NAMALWA (cell line): ENCODE data around the gene KLK3.
A peak's percentile ranks its signal among the peaks of the same experiment; 100 is the strongest.
"Not testable (repeated sequence)": the region's sequence is repeated elsewhere in the genome, so short reads cannot be mapped to it uniquely, and the experiment has no call there.

ENCODE experiments used
- DNase-seq: peaks from one replicate; pipeline ENCODE4 v3.0.0-alpha.2; 2015; ENCODE audit warnings: low spot score

KLK3 gene

DNA sequence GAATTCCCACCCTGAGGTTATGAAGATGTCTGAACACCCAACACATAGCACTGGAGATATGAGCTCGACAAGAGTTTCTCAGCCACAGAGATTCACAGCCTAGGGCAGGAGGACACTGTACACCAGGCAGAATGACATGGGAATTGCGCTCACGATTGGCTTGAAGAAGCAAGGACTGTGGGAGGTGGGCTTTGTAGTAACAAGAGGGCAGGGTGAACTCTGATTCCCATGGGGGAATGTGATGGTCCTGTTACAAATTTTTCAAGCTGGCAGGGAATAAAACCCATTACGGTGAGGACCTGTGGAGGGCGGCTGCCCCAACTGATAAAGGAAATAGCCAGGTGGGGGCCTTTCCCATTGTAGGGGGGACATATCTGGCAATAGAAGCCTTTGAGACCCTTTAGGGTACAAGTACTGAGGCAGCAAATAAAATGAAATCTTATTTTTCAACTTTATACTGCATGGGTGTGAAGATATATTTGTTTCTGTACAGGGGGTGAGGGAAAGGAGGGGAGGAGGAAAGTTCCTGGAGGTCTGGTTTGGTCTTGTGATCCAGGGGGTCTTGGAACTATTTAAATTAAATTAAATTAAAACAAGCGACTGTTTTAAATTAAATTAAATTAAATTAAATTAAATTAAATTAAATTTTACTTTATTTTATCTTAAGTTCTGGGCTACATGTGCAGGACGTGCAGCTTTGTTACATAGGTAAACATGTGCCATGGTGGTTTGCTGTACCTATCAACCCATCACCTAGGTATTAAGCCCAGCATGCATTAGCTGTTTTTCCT is 7.0 kb downstream of the KLK3 start:
- no peak for DNase-seq

DNA sequence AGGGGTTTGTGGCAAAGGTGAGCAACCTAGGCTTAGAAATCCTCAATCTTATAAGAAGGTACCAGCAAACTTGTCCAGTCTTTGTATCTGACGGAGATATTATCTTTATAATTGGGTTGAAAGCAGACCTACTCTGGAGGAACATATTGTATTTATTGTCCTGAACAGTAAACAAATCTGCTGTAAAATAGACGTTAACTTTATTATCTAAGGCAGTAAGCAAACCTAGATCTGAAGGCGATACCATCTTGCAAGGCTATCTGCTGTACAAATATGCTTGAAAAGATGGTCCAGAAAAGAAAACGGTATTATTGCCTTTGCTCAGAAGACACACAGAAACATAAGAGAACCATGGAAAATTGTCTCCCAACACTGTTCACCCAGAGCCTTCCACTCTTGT is 14.8 kb downstream of the KLK3 start:
- no peak for DNase-seq

GRCh38 chr19:50870417-50871089 is 15.8 kb downstream of the KLK3 start:
- no peak for DNase-seq

- no peak for DNase-seq
These were observed 18.3 kb downstream of the KLK3 start, which contains the start of gene KLK2 for GRCh38 chr19:50873056-50873455. Gene KLK2 (plus strand): TSS chr19:50873439. CDS start chr19:50873474, 35 bp downstream.

- no peak for DNase-seq
These were observed 19.5 kb downstream of the KLK3 start for GRCh38 chr19:50874211-50874610.

GRCh38 chr19:50875795-50876422 is 21.2 kb downstream of the KLK3 start:
- no peak for DNase-seq

DNA sequence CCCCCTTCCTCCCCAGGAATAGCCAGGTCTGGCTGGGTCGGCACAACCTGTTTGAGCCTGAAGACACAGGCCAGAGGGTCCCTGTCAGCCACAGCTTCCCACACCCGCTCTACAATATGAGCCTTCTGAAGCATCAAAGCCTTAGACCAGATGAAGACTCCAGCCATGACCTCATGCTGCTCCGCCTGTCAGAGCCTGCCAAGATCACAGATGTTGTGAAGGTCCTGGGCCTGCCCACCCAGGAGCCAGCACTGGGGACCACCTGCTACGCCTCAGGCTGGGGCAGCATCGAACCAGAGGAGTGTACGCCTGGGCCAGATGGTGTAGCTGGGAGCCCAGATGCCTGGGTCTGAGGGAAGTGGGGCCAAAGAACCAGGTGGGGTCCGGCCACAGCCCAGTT is 21.7 kb downstream of the KLK3 start:
- DNase-seq, result peak; percentile 17

DNA sequence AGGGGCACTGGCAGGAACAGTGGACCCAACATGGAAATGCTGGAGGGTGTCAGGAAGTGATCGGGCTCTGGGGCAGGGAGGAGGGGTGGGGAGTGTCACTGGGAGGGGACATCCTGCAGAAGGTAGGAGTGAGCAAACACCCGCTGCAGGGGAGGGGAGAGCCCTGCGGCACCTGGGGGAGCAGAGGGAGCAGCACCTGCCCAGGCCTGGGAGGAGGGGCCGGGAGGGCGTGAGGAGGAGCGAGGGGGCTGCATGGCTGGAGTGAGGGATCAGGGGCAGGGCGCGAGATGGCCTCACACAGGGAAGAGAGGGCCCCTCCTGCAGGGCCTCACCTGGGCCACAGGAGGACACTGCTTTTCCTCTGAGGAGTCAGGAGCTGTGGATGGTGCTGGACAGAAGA is 22.6 kb downstream of the KLK3 start:
- DNase-seq, result no peak

DNA sequence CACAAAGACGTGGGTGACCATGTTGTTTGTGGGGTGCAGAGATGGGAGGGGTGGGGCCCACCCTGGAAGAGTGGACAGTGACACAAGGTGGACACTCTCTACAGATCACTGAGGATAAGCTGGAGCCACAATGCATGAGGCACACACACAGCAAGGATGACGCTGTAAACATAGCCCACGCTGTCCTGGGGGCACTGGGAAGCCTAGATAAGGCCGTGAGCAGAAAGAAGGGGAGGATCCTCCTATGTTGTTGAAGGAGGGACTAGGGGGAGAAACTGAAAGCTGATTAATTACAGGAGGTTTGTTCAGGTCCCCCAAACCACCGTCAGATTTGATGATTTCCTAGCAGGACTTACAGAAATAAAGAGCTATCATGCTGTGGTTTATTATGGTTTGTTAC is 24.1 kb downstream of the KLK3 start:
- no peak for DNase-seq

DNA sequence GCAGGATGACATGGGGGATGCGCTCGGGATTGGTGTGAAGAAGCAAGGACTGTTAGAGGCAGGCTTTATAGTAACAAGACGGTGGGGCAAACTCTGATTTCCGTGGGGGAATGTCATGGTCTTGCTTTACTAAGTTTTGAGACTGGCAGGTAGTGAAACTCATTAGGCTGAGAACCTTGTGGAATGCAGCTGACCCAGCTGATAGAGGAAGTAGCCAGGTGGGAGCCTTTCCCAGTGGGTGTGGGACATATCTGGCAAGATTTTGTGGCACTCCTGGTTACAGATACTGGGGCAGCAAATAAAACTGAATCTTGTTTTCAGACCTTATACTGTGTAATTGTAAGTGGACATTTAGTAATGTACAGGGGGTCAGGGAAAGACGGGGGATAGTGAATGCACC is 25.5 kb downstream of the KLK3 start:
- DNase-seq, result no peak

DNA sequence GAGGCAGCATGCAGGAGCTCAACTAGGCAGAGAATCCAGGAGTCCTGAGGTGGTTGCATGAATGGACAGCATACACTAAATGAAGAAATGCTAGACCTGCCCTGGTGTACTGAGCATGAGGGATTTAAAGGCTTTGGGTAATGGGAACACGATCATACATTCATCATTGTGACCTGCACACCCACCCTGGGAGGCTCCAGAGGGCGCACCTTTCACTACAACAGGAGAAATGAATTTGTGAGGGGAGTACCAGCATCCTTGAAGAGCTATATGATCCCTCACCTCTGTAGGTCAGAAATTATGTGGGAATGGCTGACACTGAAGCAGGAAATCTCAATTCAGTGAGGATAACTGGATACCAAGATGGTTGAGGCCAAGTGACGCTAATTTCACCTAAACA is 27.5 kb downstream of the KLK3 start:
- peak; percentile 24 for DNase-seq

- no peak for DNase-seq
These were observed 34.9 kb downstream of the KLK3 start for GRCh38 chr19:50889638-50890037.

DNA sequence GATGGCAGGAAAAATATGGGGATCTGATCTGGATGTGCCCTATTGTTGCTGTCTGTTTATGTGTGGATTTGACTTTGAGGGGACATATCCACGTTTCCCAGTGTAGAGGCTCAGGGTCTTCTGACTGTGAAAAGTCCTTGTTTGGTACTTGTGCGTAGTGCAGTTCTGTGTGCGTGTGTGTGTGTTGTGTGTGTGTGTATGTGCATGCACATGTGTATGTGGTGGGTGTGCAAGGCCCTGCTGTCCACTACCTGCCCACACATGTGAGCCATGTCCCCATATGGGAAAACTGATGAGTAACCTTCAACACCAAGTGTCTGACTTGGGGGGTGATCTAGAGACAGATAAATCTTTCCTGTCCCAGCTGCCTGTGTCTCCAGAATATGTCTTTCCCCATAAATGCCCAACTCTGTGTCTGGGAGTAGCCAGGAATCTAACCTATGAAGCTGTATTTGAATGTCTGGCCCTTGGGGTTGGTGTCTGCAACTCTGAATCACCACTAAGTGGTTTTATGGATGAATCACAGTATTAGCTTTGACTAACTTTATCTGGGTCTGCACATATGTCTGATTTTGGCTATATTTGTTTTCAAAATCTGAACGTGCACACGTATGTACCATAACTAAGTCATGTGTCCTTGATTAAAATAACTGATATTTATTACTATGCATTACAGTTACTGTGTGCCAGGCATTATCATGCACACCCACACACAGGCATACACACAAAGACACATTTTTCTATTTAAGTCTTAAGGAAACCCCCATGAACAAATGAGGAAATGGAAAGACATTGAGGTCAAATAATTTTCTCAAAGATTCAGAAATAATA is 35.9 kb downstream of the KLK3 start:
- DNase-seq, result no peak

GRCh38 chr19:50891253-50891625 is 36.5 kb downstream of the KLK3 start:
- DNase-seq, result no peak

DNA sequence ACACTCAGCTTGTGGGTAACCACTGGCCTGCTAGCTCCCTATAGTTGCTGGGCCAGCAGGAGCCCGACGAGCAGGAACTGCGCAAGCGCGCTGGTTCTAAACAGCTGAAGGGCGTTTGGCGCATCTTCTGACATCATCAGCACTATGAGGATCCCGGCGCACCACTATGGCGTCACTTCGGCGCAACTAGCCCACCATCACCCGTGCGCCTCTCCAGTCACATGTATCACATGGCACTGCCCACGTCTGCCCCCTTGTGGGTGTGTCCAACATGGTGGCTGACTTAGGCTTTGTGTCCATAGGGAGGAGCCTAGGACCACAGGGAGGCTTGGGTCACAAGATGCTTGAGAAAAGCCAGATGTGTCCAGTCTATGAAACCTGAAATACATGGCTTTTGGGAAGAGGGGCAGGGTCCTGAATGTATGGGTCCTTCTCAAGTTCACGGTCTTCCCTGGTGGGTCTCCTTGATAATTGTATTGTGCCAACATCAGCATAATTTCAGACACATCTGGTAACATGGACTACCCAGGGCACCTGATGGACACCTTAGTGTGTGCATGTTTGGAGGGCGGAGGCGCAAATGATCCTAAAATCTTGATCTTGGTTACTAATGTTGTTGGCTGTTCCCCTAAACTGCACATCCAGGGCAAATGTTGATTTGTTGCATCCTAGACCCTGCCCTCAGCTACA is 38.5 kb downstream of the KLK3 start:
- DNase-seq, result peak; percentile 37

DNA sequence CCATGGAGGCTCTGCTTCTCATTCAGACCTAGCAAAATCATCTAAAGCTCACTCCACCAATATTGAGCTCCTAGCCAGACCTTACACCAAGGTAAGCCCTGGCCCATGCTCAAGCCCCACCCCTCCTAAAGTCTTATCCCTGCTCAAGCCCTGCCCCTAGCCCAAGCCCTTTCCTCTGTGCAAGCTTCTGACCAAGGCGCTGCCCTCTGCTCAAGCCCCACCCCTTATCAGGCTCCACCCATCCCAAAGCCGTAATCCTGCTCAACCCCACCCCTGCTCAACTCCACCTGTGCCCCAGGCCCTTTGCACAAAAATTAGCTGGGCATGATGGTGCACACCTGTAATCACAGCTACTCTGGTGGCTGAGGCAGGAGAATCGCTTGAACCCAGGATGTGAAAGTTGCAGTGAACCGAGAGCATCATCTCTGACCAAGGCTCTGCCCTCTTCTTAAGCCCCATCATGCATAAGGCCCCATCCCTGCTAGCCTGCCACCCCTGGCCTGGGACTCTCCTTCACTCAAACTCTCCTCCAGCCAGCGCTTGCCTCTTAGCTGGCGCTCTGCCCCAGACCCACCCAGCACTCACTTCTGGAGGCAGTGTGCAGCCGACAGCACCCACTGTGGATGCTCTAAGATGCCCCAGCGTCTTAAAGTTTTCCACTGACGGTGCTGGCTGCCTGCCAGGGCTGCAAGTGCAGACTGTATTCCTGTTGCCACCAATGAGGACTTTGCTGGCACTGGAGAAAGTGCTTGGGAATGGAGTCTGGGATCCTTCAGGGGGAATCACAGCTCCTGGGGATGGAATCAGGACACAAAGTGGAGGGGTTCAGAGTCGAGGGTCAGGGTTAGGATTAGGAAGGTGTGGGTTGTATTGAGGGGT is 40.0 kb downstream of the KLK3 start:
- DNase-seq, result no peak

- DNase-seq, result not testable (repeated sequence)
These were observed 41.4 kb downstream of the KLK3 start for GRCh38 chr19:50896089-50896590.

- DNase-seq, result peak; percentile 92
These were observed 42.0 kb downstream of the KLK3 start for GRCh38 chr19:50896591-50897190.

DNA sequence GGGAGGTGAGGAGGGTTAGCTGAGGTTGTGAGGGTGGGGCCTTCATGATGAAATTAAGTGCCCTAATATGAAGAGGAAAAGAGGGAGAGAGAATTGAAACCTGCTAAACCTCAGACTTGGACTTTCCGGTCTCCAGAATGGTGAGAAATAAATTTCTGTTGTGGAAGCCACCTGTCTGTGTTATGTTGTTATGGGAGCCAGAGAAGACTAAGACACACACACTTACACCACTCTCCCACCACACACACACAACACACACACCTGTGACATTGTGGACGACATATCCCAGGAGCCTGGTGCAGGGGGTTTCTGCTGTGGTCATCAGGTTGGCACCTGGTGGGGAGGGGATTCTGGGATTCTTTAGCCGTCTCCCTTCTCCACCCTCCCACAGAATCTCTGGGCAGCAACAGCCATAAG is 42.5 kb downstream of the KLK3 start:
- peak; percentile 47 for DNase-seq

- DNase-seq, result no peak
These were observed 42.9 kb downstream of the KLK3 start for GRCh38 chr19:50897612-50898011.
